Measurements from ENCODE around the gene CEP131. TPM values are rescaled to one million over a fixed set of nuclear protein-coding genes. Genes with fewer than 3 reads are reported as not detected.

CEP131 gene
- total RNA-seq, 1 experiment from 2014 or later, result 22.9 TPM

- Histone ChIP-seq H3K27me3 (no peaks in the 10 kb centered on the region), H3K4me3 (no peak overlapping the region), H3K9me3 (peaks cover 13% of the 10 kb centered on the region), H3K36me3 (no peaks in the 10 kb centered on the region)
- no peak for DNase-seq
Measured at GRCh38 chr17:81178136-81179091, 44.4 kb downstream of the CEP131 start.

- DNase-seq, result no peak
- no peaks in the 10 kb centered on the region for H3K27me3 ChIP-seq
- peaks cover 13% of the 10 kb centered on the region for H3K9me3 ChIP-seq
- H3K4me3 ChIP-seq, result no peak overlapping the region
- H3K36me3 ChIP-seq, result no peaks in the 10 kb centered on the region
Measured at GRCh38 chr17:81176666-81177065, 46.1 kb downstream of the CEP131 start.

- Histone ChIP-seq H3K9me3 (peaks cover 13% of the 10 kb centered on the region), H3K4me3 (no peak overlapping the region), H3K27me3 (no peaks in the 10 kb centered on the region), H3K36me3 (no peaks in the 10 kb centered on the region)
- no peak for DNase-seq
Measured at GRCh38 chr17:81173762-81174155, 49.0 kb downstream of the CEP131 start.

GRCh38 chr17:81173052-81173761, 49.6 kb downstream of the CEP131 start:
- no peak for DNase-seq
- Histone ChIP-seq H3K9me3 (peaks cover 13% of the 10 kb centered on the region), H3K36me3 (no peaks in the 10 kb centered on the region), H3K27me3 (no peaks in the 10 kb centered on the region), H3K4me3 (no peak overlapping the region)

- peaks cover 13% of the 10 kb centered on the region for H3K9me3 ChIP-seq
- H3K36me3 ChIP-seq, result no peaks in the 10 kb centered on the region
- DNase-seq, result no peak
- H3K27me3 ChIP-seq, result no peaks in the 10 kb centered on the region
- H3K4me3 ChIP-seq, result no peak overlapping the region
Measured at GRCh38 chr17:81171941-81172340, 50.8 kb downstream of the CEP131 start.

GRCh38 chr17:81170727-81171494, 51.9 kb downstream of the CEP131 start:
- no peaks in the 10 kb centered on the region for H3K27me3 ChIP-seq
- H3K4me3 ChIP-seq, result no peak overlapping the region
- DNase-seq, result no peak
- H3K9me3 ChIP-seq, result peaks cover 13% of the 10 kb centered on the region
- no peaks in the 10 kb centered on the region for H3K36me3 ChIP-seq

GRCh38 chr17:81169870-81170309, 52.9 kb downstream of the CEP131 start:
- Histone ChIP-seq H3K36me3 (no peaks in the 10 kb centered on the region), H3K9me3 (0 out of 2 replicates have a peak, but pooled peaks cover 5% of the 10 kb centered on the region), H3K4me3 (no peak overlapping the region), H3K27me3 (no peaks in the 10 kb centered on the region)
- no peak for DNase-seq

- DNase-seq, result no peak
- no peaks in the 10 kb centered on the region for H3K27me3 ChIP-seq
Measured at GRCh38 chr17:81167638-81168037, 55.1 kb downstream of the CEP131 start.

GRCh38 chr17:81167194-81167524, 55.6 kb downstream of the CEP131 start:
- Histone ChIP-seq H3K36me3 (no peaks in the 10 kb centered on the region), H3K27me3 (no peaks in the 10 kb centered on the region), H3K4me3 (no peak overlapping the region), H3K9me3 (no peaks in the 10 kb centered on the region)
- DNase-seq, result no peak

More at GRCh38 chr17:81167638-81168037, 55.1 kb downstream of the CEP131 start:
- no peak overlapping the region for H3K4me3 ChIP-seq
- no peaks in the 10 kb centered on the region for H3K9me3 ChIP-seq
- H3K36me3 ChIP-seq, result no peaks in the 10 kb centered on the region

- H3K36me3 ChIP-seq, result no peaks in the 10 kb centered on the region
- H3K27me3 ChIP-seq, result no peaks in the 10 kb centered on the region
- no peaks in the 10 kb centered on the region for H3K9me3 ChIP-seq
- DNase-seq, result no peak
- H3K4me3 ChIP-seq, result no peak within 1 kb of the TSS
Measured at GRCh38 chr17:81166033-81166492, 56.7 kb downstream of the CEP131 start, which contains the start of gene AATK. TSS of gene AATK (minus strand) at chr17:81166221. CDS start at chr17:81165992, 229 bp downstream.

GRCh38 chr17:81165246-81166032, 57.3 kb downstream of the CEP131 start, which contains the start of gene PVALEF:
TSS of gene PVALEF (plus strand) at chr17:81165507. CDS start at chr17:81181227, 15,720 bp downstream.
- H3K36me3 ChIP-seq, result no peaks in the 10 kb centered on the region
- no peak within 1 kb of the TSS for H3K4me3 ChIP-seq
- H3K27me3 ChIP-seq, result no peaks in the 10 kb centered on the region
- no peaks in the 10 kb centered on the region for H3K9me3 ChIP-seq
- DNase-seq, result no peak

- no peaks in the 10 kb centered on the region for H3K9me3 ChIP-seq
- DNase-seq, result no peak
- no peak overlapping the region for H3K4me3 ChIP-seq
- no peaks in the 10 kb centered on the region for H3K27me3 ChIP-seq
- no peaks in the 10 kb centered on the region for H3K36me3 ChIP-seq
Measured at GRCh38 chr17:81164371-81165245, 58.2 kb downstream of the CEP131 start.

GRCh38 chr17:81163703-81164370, 58.9 kb downstream of the CEP131 start:
- H3K9me3 ChIP-seq, result no peaks in the 10 kb centered on the region
- H3K36me3 ChIP-seq, result no peaks in the 10 kb centered on the region
- H3K27me3 ChIP-seq, result no peaks in the 10 kb centered on the region
- no peak overlapping the region for H3K4me3 ChIP-seq
- DNase-seq, result no peak

GRCh38 chr17:81163051-81163695, 59.6 kb downstream of the CEP131 start:
- no peak overlapping the region for H3K4me3 ChIP-seq
- no peaks in the 10 kb centered on the region for H3K27me3 ChIP-seq
- no peaks in the 10 kb centered on the region for H3K36me3 ChIP-seq
- H3K9me3 ChIP-seq, result no peaks in the 10 kb centered on the region
- no peak for DNase-seq

Data from MG63 (cell line).